OCI-LY3 (cell line): ENCODE results near the gene FNBP1.

Experiments used
- CTCF ChIP-seq: fragments of 200-600, 300-600 bp; sonication (generic); IDR thresholded peaks from 2 replicates; pipeline ENCODE4 v1.5.1; 2014; ENCODE audit warnings: antibody characterized with exemption, low read length, low read depth
- EZH2phosphoT487 ChIP-seq: fragments of 200-600 bp; shearing (Covaris generic); IDR thresholded peaks from 2 replicates; pipeline ENCODE4 v1.6.1; 2018; ENCODE audit warnings: antibody characterized with exemption, mixed run types, low read depth

DNA sequence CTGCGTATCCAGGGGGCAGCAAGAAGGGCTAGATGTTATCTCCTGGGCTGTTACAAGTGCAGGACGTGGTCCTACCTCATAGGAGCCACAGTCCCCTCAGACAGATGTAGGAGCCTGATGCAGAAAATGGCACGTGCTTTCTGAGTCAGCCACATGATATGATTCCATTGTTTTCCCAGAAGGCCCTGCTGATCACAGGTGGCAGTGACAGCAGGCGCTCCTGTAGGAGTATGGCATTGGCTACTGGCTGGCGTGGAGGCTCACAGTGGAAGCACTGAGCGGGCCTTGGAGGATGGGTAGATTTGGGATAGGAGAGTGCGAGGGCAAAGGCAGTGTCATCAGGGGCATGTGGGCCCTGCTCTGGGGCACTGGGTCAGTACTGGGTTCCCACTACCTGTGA, 185.8 kb downstream of the FNBP1 start:
- TF ChIP-seq CTCF (no peak), EZH2phosphoT487 (no peak)
